Measurements from ENCODE around the gene NKAPD1.
"Not testable (repeated sequence)": the region's sequence is repeated elsewhere in the genome, so short reads cannot be mapped to it uniquely, and the experiment has no call there.

NKAPD1 gene

GRCh38 chr11:112042161-112042960 lies 31.7 kb upstream of the NKAPD1 start:
- TF ChIP-seq CTCF (IDR thresholded peaks at IDR 0.05) (no peak), ZFX (IDR thresholded peaks at IDR 0.05; ENCODE audit: borderline replicate concordance) (no peak)
- H3K27ac ChIP-seq: no peak overlapping the region

GRCh38 chr11:112042961-112043304 lies 31.2 kb upstream of the NKAPD1 start:
- TF ChIP-seq CTCF (IDR thresholded peaks at IDR 0.05): no peak
- TF ChIP-seq ZFX (IDR thresholded peaks at IDR 0.05; ENCODE audit: borderline replicate concordance): no peak
- H3K27ac ChIP-seq: no peak overlapping the region

- TF ChIP-seq CTCF (IDR thresholded peaks at IDR 0.05): no peak
- no peak overlapping the region for H3K27ac ChIP-seq
These were observed 29.1 kb upstream of the NKAPD1 start for GRCh38 chr11:112044961-112045360.

GRCh38 chr11:112046647-112047046 lies 27.5 kb upstream of the NKAPD1 start:
- not testable (repeated sequence) for H3K27ac ChIP-seq

- not testable (repeated sequence) for H3K27ac ChIP-seq
These were observed 25.8 kb upstream of the NKAPD1 start for GRCh38 chr11:112048256-112048655.

GRCh38 chr11:112049777-112050176 lies 24.3 kb upstream of the NKAPD1 start:
- TF ChIP-seq ZFX (IDR thresholded peaks at IDR 0.05; ENCODE audit: borderline replicate concordance) (no peak), CTCF (IDR thresholded peaks at IDR 0.05) (no peak)
- no peak overlapping the region for H3K27ac ChIP-seq

GRCh38 chr11:112050721-112051120 lies 23.4 kb upstream of the NKAPD1 start:
- no peak overlapping the region for H3K27ac ChIP-seq
- TF ChIP-seq ZFX (IDR thresholded peaks at IDR 0.05; ENCODE audit: borderline replicate concordance) (no peak), CTCF (IDR thresholded peaks at IDR 0.05) (no peak)

GRCh38 chr11:112051768-112052167 lies 22.3 kb upstream of the NKAPD1 start:
- no peak overlapping the region for H3K27ac ChIP-seq
- TF ChIP-seq CTCF (IDR thresholded peaks at IDR 0.05): no peak
